ENCODE measurements around the gene DLX1.

Gene DLX1

DNA sequence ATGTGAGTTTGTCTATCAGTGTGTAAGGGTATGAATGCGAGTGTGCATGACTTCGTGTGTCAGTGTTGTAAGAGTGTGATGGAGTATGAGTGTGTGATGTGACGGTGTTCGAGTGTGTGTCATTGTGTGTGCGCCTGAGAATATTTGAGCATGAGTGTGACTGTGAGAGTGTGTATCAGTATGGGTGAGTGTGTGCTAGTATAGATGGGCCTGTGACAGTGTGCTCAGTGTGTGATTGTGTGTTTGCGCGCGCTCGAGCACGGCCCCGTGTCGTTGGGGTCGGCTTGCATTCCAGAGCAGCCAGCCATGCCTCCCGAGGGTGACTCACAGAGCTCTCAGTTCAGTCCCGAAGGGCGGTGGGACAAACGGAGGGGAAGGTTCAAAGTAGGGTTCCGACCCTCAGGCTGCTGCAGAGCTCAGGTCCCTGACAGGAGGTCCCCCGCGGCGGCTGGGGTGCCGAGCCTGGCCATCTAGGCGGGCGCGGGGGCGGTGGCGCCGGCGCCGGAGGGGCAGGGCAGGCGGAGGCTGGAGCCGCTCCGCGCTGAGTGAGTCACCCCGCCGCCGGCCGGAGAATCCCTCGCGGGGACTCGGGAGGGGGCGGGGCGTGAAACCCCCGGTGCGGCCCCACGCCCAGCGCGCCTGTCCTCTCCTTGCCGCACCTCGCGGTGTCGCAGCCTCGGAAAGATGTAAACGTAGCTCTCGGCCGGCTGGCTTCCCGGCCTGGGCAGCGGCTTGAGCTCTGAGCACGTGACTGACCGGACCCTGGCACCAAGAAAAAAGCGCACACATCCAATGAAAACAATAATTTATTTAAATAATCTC, 13.6 kb downstream of the DLX1 start:
- Histone ChIP-seq H3K4me1 (no peaks in the 10 kb centered on the region), H3K9me3 (no peaks in the 10 kb centered on the region), H3K36me3 (no peaks in the 10 kb centered on the region), H3K27me3 (peaks cover 88% of the 10 kb centered on the region), H3K4me3 (ENCODE audit: low read depth, low read length) (no peak overlapping the region; the same call in 1 of the 2 replicates)
- peak; percentile 49 for DNase-seq
- TF ChIP-seq, protein P1, sequence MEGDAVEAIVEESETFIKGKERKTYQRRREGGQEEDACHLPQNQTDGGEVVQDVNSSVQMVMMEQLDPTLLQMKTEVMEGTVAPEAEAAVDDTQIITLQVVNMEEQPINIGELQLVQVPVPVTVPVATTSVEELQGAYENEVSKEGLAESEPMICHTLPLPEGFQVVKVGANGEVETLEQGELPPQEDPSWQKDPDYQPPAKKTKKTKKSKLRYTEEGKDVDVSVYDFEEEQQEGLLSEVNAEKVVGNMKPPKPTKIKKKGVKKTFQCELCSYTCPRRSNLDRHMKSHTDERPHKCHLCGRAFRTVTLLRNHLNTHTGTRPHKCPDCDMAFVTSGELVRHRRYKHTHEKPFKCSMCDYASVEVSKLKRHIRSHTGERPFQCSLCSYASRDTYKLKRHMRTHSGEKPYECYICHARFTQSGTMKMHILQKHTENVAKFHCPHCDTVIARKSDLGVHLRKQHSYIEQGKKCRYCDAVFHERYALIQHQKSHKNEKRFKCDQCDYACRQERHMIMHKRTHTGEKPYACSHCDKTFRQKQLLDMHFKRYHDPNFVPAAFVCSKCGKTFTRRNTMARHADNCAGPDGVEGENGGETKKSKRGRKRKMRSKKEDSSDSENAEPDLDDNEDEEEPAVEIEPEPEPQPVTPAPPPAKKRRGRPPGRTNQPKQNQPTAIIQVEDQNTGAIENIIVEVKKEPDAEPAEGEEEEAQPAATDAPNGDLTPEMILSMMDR (IDR thresholded peaks at IDR 0.05; ENCODE audit: low read depth, low read length), result no peak

DNA sequence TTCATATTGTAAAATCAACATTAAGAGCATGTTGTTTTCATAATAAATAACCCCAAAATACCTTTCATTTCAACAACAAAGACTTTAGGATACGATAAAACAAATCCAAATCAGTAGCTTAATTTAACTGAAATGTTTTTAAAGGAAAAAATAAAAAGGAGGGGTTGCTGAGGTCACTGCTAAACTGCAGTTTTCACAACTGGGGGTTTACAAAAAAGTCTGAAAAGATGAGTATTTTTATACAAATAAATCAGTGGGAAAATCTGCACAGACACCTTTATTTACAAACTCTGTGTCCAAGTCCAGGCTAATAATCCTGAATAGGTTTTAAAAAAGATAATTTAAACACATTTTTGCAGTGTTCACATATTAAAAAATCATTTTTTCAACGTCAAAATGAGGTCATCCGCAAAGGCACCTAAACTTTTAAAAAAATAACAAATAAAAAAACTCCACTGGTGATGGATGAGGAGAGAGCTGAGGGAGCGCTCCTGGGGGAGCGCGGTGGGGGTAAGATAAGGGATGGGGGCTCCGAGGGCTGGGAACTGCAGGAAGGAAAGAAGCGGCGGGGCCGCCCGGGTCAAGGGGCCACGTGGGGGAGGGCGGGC, 14.3 kb downstream of the DLX1 start:
- H3K4me3 ChIP-seq (ENCODE audit: low read depth, low read length), result no peak overlapping the region; the same call in 1 of the 2 replicates
- H3K36me3 ChIP-seq, result no peaks in the 10 kb centered on the region
- TF ChIP-seq, protein P1 (IDR thresholded peaks at IDR 0.05; ENCODE audit: low read depth, low read length), result no peak
- no peak for DNase-seq
- no peaks in the 10 kb centered on the region for H3K4me1 ChIP-seq
- peaks cover 81% of the 10 kb centered on the region for H3K27me3 ChIP-seq
- no peaks in the 10 kb centered on the region for H3K9me3 ChIP-seq

DNA sequence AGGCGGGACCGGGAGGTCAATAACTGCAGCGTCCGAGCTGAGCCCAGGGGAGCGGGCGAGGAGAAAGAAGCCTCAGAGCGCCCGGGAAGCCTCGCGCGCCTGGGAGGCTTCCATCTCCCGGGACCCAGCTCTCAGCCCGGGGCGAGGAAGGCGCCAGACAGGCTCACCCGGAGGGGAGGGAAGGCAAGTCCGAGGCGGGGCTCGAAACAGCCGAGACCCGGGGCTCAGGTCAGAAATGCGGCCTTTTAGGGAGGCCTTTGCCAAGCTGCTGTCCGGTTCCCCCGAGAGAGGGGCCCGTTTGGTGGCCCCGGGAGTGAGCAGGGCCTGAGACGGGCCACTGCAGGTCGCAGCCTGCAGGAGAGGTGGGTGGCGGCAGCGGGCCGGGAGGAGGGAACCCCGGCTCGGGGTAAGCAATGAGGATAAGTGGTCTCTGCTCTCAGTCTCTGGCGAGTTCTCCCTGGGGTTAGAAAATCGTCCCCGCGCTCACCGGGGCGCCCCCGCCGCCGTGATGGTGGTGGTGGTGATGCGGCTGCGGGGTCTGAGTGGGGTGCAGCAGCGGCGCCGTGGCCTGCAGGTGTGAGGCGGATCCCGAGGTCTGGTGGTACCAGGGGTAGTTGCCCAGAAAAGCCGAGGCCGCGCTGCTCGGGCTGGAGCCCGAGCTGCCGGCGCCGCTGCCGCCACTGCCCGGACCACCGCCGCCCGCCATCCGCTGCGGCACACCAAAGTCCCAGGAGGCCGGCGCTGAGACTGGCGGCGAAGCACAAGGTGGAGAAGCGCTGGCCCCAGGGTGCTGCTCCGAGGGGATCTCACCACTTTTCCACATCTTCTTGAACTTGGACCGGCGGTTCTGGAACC, 15.0 kb downstream of the DLX1 start:
- H3K27me3 ChIP-seq, result peaks cover 75% of the 10 kb centered on the region
- TF ChIP-seq, protein P1 (IDR thresholded peaks at IDR 0.05; ENCODE audit: low read depth, low read length), result no peak
- peak; percentile 39 for DNase-seq
- H3K4me3 ChIP-seq (ENCODE audit: low read depth, low read length), result peak overlapping the region; percentile 35
- H3K9me3 ChIP-seq, result no peaks in the 10 kb centered on the region
- H3K36me3 ChIP-seq, result no peaks in the 10 kb centered on the region
- no peaks in the 10 kb centered on the region for H3K4me1 ChIP-seq

DNA sequence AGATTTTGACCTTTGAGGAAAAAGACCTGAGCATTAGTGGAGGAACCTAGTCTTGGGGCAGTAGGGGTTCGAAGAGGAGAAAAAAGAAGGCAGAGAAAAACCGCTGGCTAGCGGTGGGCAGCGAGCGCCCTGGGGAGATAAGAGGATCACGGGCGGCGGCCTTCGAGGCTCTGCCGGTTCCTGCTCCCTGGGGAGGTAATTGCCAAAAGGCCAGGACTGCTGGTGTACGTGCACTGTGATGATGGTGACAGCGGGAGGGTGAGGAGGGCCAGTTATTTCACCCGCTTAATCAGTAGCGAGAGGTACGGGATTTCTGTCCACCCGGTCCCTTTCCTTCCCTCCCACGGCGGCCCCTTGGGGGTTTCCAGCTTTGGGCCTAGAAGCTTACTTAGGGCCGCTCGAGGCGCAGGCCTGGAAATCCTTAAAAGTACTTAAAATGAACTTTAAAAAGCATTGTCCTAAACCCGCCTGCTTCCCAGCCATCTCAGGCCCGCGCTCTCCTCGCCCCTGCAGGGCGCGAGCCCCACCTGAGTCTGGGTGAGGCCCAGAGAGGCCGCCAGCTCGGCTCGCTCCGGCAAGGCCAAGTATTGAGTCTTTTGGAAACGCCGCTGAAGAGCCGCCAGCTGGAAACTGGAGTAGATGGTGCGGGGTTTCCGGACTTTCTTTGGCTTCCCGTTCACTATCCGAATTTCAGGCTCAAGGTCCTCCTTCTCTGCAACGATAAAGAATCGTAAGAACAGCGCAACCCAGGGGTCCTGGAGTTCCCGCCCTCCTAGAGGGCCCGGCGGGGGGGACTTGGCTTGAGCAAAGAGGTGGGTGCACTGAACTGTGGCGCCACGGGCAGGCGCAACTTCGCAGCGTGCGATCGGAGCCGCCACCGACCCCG, 15.9 kb downstream of the DLX1 start:
- peaks cover 75% of the 10 kb centered on the region for H3K27me3 ChIP-seq
- DNase-seq, result peak; percentile 21
- peak overlapping the region; percentile 35 for H3K4me3 ChIP-seq (ENCODE audit: low read depth, low read length)
- H3K4me1 ChIP-seq, result no peaks in the 10 kb centered on the region
- TF ChIP-seq, protein P1 (IDR thresholded peaks at IDR 0.05; ENCODE audit: low read depth, low read length), result no peak
- no peaks in the 10 kb centered on the region for H3K36me3 ChIP-seq
- H3K9me3 ChIP-seq, result no peaks in the 10 kb centered on the region

DNA sequence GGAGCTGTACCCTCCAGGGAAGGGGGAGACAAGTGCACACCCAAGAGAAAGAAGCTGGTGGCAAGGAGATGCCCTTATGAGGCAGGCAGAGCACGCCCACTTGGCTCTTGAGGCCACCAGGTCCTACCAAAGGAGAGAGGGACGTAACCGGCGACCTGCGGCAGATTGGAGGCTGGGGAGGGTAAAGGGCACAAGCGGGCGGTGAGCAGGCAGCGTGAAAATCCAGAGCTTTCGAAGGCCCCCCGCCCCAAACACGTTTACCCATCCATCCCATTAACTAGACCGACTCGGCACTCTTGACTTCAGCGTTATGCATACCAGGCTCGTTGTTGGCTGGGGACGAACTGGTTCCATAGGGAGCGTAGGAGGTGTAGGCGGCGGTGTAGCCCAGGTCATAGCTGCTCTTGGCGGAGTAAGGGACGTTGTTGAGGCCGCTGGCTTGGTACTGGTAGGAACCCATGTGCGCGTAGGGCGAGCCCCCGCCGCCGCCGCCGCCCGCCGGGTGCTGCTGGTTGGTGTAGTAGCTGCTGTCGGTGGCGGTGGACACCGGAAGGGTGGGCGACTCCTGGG, 16.6 kb downstream of the DLX1 start:
- Histone ChIP-seq H3K36me3 (no peaks in the 10 kb centered on the region), H3K4me1 (no peaks in the 10 kb centered on the region), H3K9me3 (no peaks in the 10 kb centered on the region), H3K27me3 (peaks cover 73% of the 10 kb centered on the region), H3K4me3 (ENCODE audit: low read depth, low read length) (peak overlapping the region; percentile 56)
- TF ChIP-seq, protein P1 (IDR thresholded peaks at IDR 0.05; ENCODE audit: low read depth, low read length), result no peak
- DNase-seq, result peak; percentile 17

Measured in BE2C (cell line).